OCI-LY1 (cell line): Measurements from ENCODE around the gene PLEKHA8.

Experiments
- H2AFZ ChIP-seq: fragments of 200-600 bp; sonication (generic), shearing (Covaris generic); 2 replicates; pipeline ENCODE4 v1.6.0; 2014; ENCODE audit warnings: antibody characterized with exemption, mild to moderate bottlenecking, low read length
- H3F3A ChIP-seq: fragments of 200-600 bp; sonication (generic), shearing (Covaris generic); 2 replicates; pipeline ENCODE4 v1.6.0; 2014; ENCODE audit warnings: mild to moderate bottlenecking, antibody characterized with exemption, low read length, moderate library complexity; ENCODE audit not compliant: insufficient read depth
- H3K27ac ChIP-seq: fragments of 200-600 bp; sonication (generic); 2 replicates; pipeline ENCODE4 v1.5.1; 2014; ENCODE audit warnings: low read length, mixed run types, mild to moderate bottlenecking, low read depth; ENCODE audit not compliant: poor library complexity, severe bottlenecking
- H3K27me3 ChIP-seq: fragments of 200-600 bp; sonication (generic); 2 replicates; pipeline ENCODE4 v1.6.0; 2014; ENCODE audit warnings: antibody characterized with exemption, mild to moderate bottlenecking, low read length, moderate library complexity; ENCODE audit not compliant: insufficient read depth
- H3K36me3 ChIP-seq: fragments of 200-600 bp; sonication (generic); 2 replicates; pipeline ENCODE4 v1.6.1; 2014; ENCODE audit warnings: mild to moderate bottlenecking, antibody characterized with exemption, low read length, moderate library complexity, mixed read lengths; ENCODE audit not compliant: insufficient read depth
- H3K4me1 ChIP-seq: fragments of 200-600 bp; sonication (generic); 2 replicates; pipeline ENCODE4 v1.5.1; 2014; ENCODE audit warnings: mild to moderate bottlenecking, low read length, moderate library complexity; ENCODE audit not compliant: insufficient read depth, severe bottlenecking
- H3K4me2 ChIP-seq: fragments of 200-600 bp; sonication (generic), shearing (Covaris generic); 2 replicates; pipeline ENCODE4 v1.6.1; 2014; ENCODE audit warnings: low read length
- H3K4me3 ChIP-seq: fragments of 200-600 bp; sonication (generic); 2 replicates; pipeline ENCODE4 v1.5.1; 2014; ENCODE audit warnings: low read length, low read depth, mild to moderate bottlenecking, mixed read lengths; ENCODE audit not compliant: poor library complexity, severe bottlenecking
- H3K79me2 ChIP-seq: fragments of 200-600 bp; shearing (Covaris generic); 2 replicates; pipeline ENCODE4 v1.6.1; 2016; ENCODE audit warnings: mixed run types, low read length, mixed read lengths; ENCODE audit not compliant: insufficient read depth
- H3K9ac ChIP-seq: fragments of 200-600 bp; sonication (generic), shearing (Covaris generic); 2 replicates; pipeline ENCODE4 v1.6.1; 2014; ENCODE audit warnings: mild to moderate bottlenecking, low read length, mixed read lengths
- H3K9me2 ChIP-seq: fragments of 200-600 bp; sonication (generic), shearing (Covaris generic); 2 replicates; pipeline ENCODE4 v1.6.1; 2014; ENCODE audit warnings: low read depth, mild to moderate bottlenecking, low read length, mixed read lengths
- H3K9me3 ChIP-seq: fragments of 200-600 bp; shearing (Covaris generic); 2 replicates; pipeline ENCODE4 v1.6.1; 2014; ENCODE audit warnings: low read length, mixed read lengths
- H4K20me1 ChIP-seq: fragments of 200-600 bp; sonication (generic), shearing (Covaris generic); 2 replicates; pipeline ENCODE4 v1.6.0; 2016; ENCODE audit warnings: mild to moderate bottlenecking, low read length; ENCODE audit not compliant: insufficient read depth
- CTCF ChIP-seq: fragments of 200-600 bp; sonication (generic), shearing (Covaris generic); IDR thresholded peaks from 2 replicates; pipeline ENCODE4 v1.5.1; 2017; ENCODE audit warnings: mild to moderate bottlenecking, antibody characterized with exemption, low read length, moderate library complexity, mixed read lengths
- EZH2 ChIP-seq: fragments of 200-600 bp; sonication (generic), shearing (Covaris generic); IDR thresholded peaks from 2 replicates; pipeline ENCODE4 v1.8.0; 2017; ENCODE audit warnings: borderline replicate concordance, mixed run types, mild to moderate bottlenecking, antibody characterized with exemption, low read length, moderate library complexity, mixed read lengths

The PLEKHA8 gene

GRCh38 chr7:30028216-30028748, at the start of gene PLEKHA8:
Gene PLEKHA8, plus strand, starts transcription at chr7:30028412. Its CDS starts 351 bp downstream, at chr7:30028763.
- H3K4me2 ChIP-seq, result peak within 1 kb of the TSS; percentile 81
- no peaks in the 10 kb centered on the region for H4K20me1 ChIP-seq
- peaks cover 10% of the 10 kb centered on the region for H3K36me3 ChIP-seq
- H3K79me2 ChIP-seq, result peaks cover 12% of the 10 kb centered on the region
- H2AFZ ChIP-seq, result peak within 1 kb of the TSS; percentile 47
- peak within 1 kb of the TSS; percentile 80 for H3K27ac ChIP-seq
- H3K27me3 ChIP-seq, result no peaks in the 10 kb centered on the region
- peak within 1 kb of the TSS; percentile 76 for H3K4me3 ChIP-seq
- H3F3A ChIP-seq, result no peaks in the 10 kb centered on the region
- H3K4me1 ChIP-seq, result peaks cover 38% of the 10 kb centered on the region
- peak within 1 kb of the TSS; percentile 70 for H3K9ac ChIP-seq
- TF ChIP-seq EZH2 (no peak), CTCF (no peak)
- no peaks in the 10 kb centered on the region for H3K9me2 ChIP-seq
- 0 out of 2 replicates have a peak, but pooled peaks cover 3% of the 10 kb centered on the region for H3K9me3 ChIP-seq

GRCh38 chr7:29980151-29980550, 48.1 kb upstream of the PLEKHA8 start:
- TF ChIP-seq EZH2, result no peak
- no peaks in the 10 kb centered on the region for H3K9me2 ChIP-seq
- H2AFZ ChIP-seq, result no peak overlapping the region
- no peak overlapping the region for H3K27ac ChIP-seq
- peaks cover 49% of the 10 kb centered on the region for H3K79me2 ChIP-seq
- no peaks in the 10 kb centered on the region for H4K20me1 ChIP-seq
- H3K4me3 ChIP-seq, result no peak overlapping the region
- H3K9ac ChIP-seq, result no peak overlapping the region
- H3K9me3 ChIP-seq, result no peaks in the 10 kb centered on the region
- no peaks in the 10 kb centered on the region for H3K36me3 ChIP-seq
- H3K4me1 ChIP-seq, result peaks cover 29% of the 10 kb centered on the region
- H3F3A ChIP-seq, result no peaks in the 10 kb centered on the region
- H3K27me3 ChIP-seq, result no peaks in the 10 kb centered on the region
- H3K4me2 ChIP-seq, result no peak overlapping the region

GRCh38 chr7:29987083-29987482, 41.1 kb upstream of the PLEKHA8 start:
- TF ChIP-seq CTCF, result no peak
- TF ChIP-seq EZH2, result no peak
- Histone ChIP-seq H3K4me3 (peak overlapping the region; percentile 90), H3K9ac (peak overlapping the region; percentile 96), H3K4me1 (peaks cover 42% of the 10 kb centered on the region), H2AFZ (no peak overlapping the region), H3K27ac (peak overlapping the region; percentile 87), H3K79me2 (peaks cover 31% of the 10 kb centered on the region), H3K36me3 (no peaks in the 10 kb centered on the region), H3K9me2 (no peaks in the 10 kb centered on the region), H3K27me3 (no peaks in the 10 kb centered on the region), H4K20me1 (no peaks in the 10 kb centered on the region), H3K9me3 (no peaks in the 10 kb centered on the region), H3F3A (no peaks in the 10 kb centered on the region), H3K4me2 (peak overlapping the region; percentile 81)

- Histone ChIP-seq H3K9ac (peak overlapping the region; percentile 96), H3F3A (no peaks in the 10 kb centered on the region), H3K36me3 (no peaks in the 10 kb centered on the region), H3K4me1 (peaks cover 42% of the 10 kb centered on the region), H3K9me3 (peaks cover 4% of the 10 kb centered on the region; the same call in 1 of the 2 replicates), H3K27me3 (no peaks in the 10 kb centered on the region), H3K4me3 (peak overlapping the region; percentile 90), H2AFZ (no peak overlapping the region), H3K9me2 (no peaks in the 10 kb centered on the region), H4K20me1 (no peaks in the 10 kb centered on the region), H3K4me2 (peak overlapping the region; percentile 81), H3K79me2 (peaks cover 31% of the 10 kb centered on the region), H3K27ac (peak overlapping the region; percentile 87)
- TF ChIP-seq EZH2, result no peak
- no peak for TF ChIP-seq CTCF
Measured at GRCh38 chr7:29987811-29988317, 40.3 kb upstream of the PLEKHA8 start.
